Endometrium (tissue), 2 donors: ENCODE results near the gene TGM6.
"Not testable (repeated sequence)": the region's sequence is repeated elsewhere in the genome, so short reads cannot be mapped to it uniquely, and the experiment has no call there.

Experiments
- FAIRE-seq: peaks from 2 replicates; lab custom pipeline; 2012; peaks lifted over from hg19 to GRCh38; lab: Jason Lieb, UNC
- donor health status: control.
- donor health status: control.

The TGM6 gene

GRCh38 chr20:2399390-2399789 lies 18.7 kb downstream of the TGM6 start:
- no peak for FAIRE-seq

GRCh38 chr20:2400290-2400689 lies 19.6 kb downstream of the TGM6 start:
- FAIRE-seq, result no peak

- FAIRE-seq, result no peak
Observed at GRCh38 chr20:2401527-2401926, 20.8 kb downstream of the TGM6 start.

- FAIRE-seq, result no peak
Observed at GRCh38 chr20:2402271-2402980, 21.7 kb downstream of the TGM6 start.

- no peak for FAIRE-seq
Observed at GRCh38 chr20:2403291-2404052, 22.8 kb downstream of the TGM6 start.

GRCh38 chr20:2405693-2406065 lies 25.0 kb downstream of the TGM6 start:
- FAIRE-seq, result no peak

GRCh38 chr20:2407355-2407754 lies 26.7 kb downstream of the TGM6 start:
- not testable (repeated sequence) for FAIRE-seq

- no peak for FAIRE-seq
Observed at GRCh38 chr20:2408111-2408510, 27.4 kb downstream of the TGM6 start.

GRCh38 chr20:2416541-2417212 lies 36.0 kb downstream of the TGM6 start:
- FAIRE-seq, result no peak

- no peak for FAIRE-seq
Observed at GRCh38 chr20:2417213-2417541, 36.5 kb downstream of the TGM6 start.

GRCh38 chr20:2418388-2418787 lies 37.7 kb downstream of the TGM6 start:
- no peak for FAIRE-seq

GRCh38 chr20:2420510-2420909 lies 39.8 kb downstream of the TGM6 start:
- FAIRE-seq, result no peak

- no peak for FAIRE-seq
Observed at GRCh38 chr20:2421247-2421646, 40.5 kb downstream of the TGM6 start.

GRCh38 chr20:2429051-2429450 lies 48.4 kb downstream of the TGM6 start:
- FAIRE-seq, result no peak

- FAIRE-seq, result no peak
Observed at GRCh38 chr20:2430538-2430937, 49.8 kb downstream of the TGM6 start.

GRCh38 chr20:2431185-2431584 lies 50.5 kb downstream of the TGM6 start:
- FAIRE-seq, result no peak

- FAIRE-seq, result no peak
Observed at GRCh38 chr20:2446845-2447244, 66.1 kb downstream of the TGM6 start.

GRCh38 chr20:2449386-2449785 lies 68.7 kb downstream of the TGM6 start:
- FAIRE-seq, result no peak

GRCh38 chr20:2451422-2451821 lies 70.7 kb downstream of the TGM6 start:
- FAIRE-seq, result no peak

- no peak for FAIRE-seq
Observed at GRCh38 chr20:2451939-2452732, 71.4 kb downstream of the TGM6 start.

- FAIRE-seq, result no peak
Observed at GRCh38 chr20:2453792-2454191, 73.1 kb downstream of the TGM6 start.

- FAIRE-seq, result no peak
Observed at GRCh38 chr20:2455771-2456497, 75.2 kb downstream of the TGM6 start.
